Iris pigment epithelial cell (primary cell): ENCODE results near the gene GNAT3.

ENCODE experiments used
- DNase-seq: peaks from one replicate; pipeline ENCODE4 v3.0.0-alpha.2; 2011; ENCODE audit warnings: low read depth

The GNAT3 gene

DNA sequence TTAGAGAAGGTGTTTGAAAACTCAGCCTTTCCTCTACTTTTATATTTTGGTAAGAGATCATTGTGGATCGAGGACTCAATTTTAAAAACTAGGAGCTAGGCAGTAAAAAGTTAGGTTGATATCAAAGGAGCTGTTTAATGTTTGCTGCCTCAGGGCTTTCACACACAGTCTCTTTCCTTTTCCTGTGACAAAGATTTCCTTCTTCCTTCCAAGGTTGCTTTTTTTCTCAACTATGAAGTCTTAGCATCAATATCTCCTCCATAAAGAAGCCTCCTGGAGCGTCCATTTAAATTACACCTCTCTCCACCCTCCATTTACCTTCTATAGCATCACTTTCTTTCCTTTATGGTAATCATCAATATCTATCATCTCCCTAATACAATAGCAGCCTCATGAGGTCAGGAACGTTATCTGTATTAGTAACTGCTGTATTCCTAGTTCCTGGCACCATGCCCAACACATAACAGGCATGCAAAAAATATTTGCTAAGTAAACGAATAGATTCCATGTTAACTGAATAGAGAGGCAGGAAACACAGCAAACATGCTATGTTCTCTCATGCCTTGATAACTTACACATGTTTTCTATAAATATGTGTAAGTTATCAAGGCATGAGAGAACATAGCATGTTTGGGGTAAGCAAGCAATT lies 48.5 kb downstream of the GNAT3 start:
- peak; percentile 63 for DNase-seq

DNA sequence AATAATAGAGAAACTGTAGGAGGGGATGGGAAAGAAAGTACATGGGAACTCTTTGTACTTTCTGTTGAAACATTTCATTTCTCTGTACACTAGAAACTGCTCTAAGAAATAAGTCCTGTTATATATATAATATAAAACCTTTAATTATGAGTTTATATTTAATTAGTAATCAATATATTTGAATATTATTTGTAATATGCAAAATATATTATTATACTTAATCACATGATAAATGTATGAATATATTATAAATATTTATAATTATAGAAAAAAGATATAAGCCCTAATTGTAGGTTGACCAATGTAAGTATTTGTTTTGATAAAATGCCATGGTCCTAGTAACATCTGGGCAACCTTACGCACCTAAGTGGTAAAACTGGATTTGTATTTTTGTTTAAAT lies 51.0 kb downstream of the GNAT3 start:
- DNase-seq: no peak

DNA sequence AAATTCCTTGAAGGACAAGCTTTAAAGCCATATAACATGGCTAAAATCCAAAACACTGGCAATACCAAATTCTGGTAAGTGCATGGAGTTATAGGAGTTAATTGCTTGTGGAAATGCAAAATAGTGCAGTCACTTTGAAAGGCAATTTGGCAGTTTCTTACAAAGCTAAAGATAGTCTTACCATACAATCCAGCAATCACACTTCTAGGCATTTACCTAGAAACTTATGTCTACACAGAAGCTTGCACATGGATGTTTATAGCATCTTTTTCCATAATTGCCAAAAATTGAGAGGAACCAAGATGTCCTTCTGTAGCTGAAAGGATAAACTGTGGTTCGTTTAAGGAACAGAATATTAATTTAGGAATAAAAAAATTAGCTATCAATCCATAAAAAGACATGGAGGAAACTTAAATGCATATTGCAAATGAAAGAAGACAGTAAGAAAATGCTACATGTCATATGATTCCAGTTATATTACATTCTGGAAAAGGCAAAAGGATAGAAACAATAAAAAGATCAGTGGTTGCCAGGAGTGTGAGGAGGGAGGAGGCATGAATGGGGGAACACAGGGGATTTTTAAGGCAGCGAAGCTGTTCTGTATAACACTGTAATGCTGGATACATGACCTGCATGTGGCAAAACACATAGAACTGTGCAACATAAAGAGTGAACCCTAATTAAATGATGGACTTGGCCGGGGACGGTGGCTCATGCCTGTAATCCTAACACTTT lies 51.9 kb downstream of the GNAT3 start:
- no peak for DNase-seq

DNA sequence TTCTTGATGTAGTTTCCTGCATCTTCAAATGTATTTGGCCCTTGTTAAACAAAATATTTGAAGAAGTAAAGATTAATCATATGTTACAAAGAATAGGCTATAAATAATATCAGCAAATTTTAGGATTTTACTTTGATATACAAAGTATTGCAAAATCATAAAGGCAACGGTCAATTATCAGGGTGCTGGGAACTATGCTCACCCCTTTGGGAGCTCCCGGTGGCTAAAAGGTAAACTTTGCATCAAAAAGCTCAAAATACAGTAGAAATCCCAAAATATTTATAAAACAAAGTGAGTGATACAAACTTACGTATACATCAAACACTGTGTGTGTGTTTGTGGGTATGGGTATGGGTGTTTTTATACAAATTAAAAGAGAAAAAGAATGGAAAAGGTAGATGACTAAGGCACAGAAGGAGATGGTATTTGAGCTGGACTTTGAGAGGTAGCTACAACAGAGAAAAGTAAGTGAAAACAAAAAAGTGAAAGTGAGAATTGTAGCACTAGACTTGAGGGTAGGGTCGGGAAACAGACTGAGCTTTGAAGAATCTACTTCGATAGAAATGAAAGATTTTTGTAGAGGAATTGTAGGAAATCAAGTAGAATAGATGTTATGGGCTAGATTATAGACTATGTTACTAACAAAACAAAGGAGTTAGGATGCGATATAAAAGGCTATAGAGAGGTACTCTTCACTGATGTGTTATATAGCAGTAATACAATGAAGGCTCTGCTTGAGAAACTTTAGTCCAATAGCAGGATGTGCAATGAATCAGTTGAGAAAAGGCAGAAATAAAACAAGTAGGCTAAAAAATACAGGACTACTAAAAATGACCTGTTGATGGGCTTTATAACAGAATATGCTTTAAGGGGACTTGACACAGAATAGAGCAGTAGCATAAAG lies 52.8 kb downstream of the GNAT3 start:
- DNase-seq: no peak

DNA sequence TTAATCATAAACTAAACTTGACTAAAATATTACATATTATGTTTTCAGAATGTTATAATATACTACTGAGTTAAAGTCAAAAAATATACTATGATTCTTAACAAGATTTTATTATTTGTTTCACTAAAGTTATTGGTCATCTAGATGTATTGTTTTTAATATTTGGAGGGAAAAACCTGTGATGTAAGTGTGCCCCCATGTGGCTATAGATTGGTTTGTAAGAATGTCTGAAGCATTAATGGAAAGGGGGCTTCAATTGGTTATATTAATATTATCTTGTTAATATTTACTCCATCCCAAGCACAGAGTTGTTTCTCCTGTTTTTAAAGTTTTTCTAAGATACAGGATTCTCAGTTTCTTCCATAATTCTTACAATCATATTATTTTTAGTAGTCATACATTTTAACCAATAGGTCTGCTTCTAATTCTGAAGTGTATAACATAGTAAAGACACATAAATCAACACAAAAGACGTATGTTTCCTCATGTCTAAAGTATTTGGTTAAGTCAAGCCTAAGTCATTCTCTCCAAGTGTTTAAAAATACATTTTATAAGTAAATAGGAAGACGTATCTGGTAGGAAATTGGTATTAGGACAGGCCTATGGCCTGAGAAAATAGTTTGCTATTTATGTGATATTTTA lies 58.0 kb downstream of the GNAT3 start:
- DNase-seq: peak; percentile 50

DNA sequence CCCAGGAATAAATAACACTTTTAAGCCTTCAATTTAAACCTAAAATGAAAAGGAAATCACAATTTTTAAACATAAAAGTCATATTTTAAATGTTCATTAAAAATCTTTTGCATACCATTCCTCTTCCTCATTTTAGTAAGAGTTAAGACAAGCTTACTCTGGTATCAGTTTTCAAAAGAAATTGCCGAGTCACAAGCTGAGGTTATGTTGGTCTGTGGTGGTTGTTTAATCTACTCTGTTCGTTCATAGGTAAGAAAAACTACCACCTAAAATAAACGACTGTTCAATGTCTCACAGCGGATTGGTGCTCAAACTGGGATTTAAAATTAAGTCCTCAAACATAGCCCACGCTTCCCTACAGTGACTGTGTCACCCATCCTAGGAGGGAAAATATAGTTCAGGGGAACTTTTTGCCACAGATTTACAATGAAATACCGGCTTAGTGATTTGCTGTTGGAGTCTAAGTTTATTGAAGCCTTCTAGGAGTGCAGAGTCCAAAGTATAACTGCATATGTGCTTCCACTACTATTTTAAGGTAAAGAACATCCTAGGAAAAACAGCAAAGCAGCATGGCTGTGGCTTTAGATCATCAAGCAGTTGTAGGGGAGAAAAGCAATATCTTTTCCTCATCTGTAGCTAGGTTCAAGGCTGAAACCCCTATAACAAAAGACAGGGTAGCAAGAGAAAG lies 61.1 kb downstream of the GNAT3 start:
- peak; percentile 90 for DNase-seq

DNA sequence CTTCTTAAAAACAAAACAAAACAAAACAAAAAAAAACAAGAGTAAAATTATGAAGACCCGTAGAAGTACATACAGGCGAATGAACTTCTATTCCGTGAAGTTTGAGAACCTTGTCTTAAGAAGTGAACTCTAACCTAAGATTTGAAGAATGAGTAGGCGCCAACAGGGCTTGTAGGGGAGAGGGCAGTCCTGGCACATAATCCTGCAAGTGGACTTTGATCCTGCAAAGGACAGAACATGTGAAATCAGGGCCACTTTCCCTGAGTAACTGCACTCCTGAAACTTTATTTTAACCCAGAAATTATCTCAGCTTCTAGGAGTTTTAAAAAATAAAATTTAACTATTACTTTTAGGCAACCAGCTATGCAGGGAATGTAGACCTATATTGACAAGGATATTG lies 62.0 kb downstream of the GNAT3 start:
- DNase-seq: no peak

DNA sequence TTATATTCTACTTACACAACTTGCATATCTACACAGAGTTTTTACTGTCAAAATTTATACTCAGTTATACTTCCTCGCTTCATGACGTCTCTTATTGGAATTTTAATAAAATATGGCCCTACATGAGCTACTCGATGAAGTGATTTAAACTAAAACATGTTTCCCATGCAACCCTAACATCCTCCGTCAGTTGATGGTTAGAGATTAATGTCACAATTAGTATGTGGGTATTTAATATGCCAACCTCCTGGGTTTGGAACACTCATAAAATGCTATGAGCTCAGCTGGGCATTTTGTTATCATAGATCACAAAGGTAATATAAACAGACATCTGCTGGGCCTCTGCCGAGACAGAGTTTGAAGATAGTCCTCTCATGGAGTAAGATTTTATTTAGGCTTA lies 66.5 kb downstream of the GNAT3 start:
- no peak for DNase-seq

DNA sequence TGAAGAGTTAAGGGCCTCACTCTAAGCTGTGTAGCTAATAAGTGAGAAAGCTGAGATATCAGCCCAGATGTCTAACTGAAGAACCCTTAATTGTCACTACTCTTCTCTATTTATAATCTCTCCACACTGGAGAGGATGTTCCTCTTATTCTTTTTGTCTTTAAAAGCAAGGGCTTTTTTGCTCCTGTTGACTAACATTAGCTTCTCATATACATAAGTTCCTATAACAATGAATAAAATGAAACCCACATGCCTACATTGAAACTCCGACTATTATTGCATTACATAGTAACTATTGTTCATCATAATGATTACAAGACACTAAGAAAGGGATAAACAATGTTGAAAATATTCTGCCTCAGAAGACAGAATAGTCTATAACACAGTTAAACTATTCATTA lies 67.1 kb downstream of the GNAT3 start:
- no peak for DNase-seq

DNA sequence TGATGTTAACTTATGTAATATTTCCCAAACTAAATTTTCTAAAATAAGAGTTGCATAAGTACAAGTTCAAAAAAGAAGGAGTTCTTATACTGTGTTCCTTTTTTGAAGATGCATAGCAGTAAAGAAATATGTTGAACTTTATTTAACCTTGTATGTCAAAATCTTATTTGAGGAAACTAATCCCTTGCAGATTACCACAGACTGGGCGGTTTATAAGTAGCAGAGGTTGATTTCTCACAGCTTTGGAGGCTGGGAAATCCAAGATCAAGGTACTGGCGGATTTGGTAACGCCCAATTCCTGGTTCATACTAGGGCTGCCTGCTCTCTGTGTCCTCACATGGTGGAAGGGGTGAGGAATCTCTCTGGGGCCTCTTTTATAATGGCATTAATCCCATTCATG lies 68.5 kb downstream of the GNAT3 start:
- peak; percentile 92 for DNase-seq

DNA sequence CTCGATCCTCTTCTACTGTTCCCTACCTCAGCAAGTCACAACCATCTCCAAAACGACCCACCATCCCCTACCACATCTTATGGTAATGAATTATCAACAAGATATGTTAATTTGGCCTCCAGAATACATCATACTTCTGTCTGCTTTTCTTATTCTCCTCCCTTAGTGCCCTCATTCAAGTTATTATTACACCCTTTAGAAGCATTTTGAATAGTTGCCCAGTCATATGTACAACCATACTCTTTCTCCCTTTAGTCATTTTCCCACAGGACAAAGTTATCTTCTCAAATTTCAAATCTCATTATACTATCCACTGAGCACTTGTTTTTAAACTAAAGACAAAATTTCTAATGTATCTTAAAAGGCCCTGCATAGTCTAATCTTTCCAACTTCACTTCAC lies 71.0 kb downstream of the GNAT3 start:
- DNase-seq: peak; percentile 51

DNA sequence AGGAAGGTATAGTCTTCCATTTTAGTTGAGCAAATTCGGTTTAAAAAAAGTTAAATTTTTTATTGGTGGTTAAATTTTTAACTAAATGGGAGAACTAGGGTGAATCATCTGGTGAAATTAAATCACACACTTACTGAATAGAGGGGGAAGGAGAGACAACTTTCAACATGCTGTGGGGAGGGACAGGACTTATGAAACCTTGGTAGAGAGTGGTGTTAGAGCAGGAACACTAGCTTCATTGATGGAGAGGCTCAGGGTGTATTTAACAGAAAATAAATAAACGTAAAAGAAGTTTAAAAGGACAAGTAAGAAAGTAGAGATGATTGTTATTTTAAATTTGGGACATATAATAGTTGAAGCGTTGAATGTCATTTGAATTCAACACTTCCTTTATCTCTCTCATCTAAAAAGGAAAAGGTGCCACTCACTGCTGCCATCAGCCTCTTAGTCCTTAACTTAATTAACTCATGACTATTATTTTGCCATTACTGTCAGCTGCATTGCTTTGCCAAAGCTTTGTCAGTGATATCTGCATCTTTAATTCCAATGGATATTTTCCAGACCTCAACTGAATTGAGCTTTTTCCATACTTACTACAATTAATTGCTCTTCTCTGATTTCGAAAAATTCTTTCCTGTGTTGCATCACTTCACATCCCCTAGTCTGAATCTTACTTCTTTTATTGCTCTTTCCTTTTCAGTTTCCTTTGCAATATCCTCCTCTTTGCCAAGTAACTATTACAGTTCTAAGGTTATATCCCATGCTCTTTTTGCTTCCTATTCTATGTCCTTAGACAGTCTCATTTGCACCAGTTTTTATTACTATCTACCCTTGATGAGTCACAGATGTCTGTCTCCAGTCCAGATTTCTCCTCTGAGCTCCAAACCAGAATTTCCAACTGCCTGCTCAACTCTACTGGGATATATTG lies 71.7 kb downstream of the GNAT3 start:
- DNase-seq: peak; percentile 80

DNA sequence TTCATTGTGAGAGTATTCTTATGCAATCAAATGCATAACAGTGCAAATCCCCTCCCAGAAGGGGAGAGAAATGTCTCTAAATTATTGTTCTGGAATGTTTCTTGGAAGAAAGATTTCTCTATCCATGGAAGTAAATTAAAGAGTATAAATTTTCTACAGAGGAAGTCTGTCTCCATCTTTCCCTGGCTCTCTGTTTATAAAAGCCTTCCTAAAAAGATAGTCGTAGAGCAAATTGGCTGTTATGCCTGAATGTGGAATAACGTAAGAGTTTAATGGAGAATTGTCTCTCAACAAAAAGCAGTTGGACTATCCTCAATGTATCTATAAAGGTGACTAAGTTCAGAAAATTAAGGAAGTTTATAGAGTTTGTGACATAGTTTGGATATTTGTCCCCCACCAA lies 76.3 kb downstream of the GNAT3 start:
- no peak for DNase-seq

DNA sequence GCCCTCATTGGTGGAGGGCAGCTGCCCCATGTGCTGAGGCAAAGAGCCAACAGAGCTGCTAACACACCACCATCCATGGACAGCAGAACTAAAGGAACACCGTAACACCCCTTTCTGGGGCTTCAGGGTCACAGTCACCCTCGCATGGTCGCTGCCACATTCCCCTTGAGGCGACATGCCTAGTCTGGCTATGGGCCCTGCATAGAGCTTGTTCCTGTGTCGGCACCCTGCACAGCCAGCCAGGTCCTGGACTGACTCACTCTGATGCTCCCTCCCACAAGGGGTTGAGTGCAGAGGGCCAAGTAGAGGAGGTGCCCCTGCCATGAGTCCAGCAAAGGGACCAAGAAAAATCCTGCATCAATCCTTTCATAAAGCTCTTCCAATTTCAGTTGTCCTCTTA lies 77.8 kb downstream of the GNAT3 start:
- no peak for DNase-seq

DNA sequence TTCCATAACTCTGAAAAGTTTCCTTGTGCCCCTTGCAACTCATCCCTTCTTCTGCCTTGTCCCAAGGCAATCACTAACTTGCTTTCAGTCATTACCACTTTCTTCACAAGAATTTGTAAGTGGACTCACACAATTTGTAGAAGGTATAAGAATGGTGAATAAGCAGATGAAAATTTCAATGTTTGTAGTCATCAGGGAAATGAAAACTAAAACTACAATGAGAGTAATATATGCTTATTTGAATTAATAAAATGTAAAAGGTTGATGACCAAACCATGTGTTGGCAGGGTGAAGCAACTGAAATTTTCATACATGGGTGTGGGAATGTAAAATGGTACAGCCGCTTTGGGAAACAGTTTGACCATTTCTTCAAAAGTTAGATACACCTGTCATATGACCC lies 79.7 kb downstream of the GNAT3 start:
- DNase-seq: no peak

DNA sequence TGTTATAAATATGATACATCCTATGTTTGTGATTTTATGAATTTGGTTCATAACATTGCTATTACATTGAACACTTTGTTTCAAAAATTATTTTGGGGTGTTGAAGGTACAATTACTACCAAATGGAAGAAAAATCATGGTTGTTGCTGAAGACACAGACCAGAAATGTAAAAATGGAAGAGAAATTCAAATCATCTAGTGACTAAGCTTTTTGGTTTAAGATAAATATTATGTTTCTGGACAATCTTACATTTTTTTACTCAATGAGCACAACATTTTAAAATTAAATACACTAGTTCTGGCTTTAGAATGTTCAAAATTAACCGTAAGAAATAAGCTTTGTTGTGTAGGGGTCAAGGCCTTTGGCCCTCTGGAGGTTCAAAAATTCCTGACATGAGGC lies 82.7 kb downstream of the GNAT3 start:
- DNase-seq: no peak

DNA sequence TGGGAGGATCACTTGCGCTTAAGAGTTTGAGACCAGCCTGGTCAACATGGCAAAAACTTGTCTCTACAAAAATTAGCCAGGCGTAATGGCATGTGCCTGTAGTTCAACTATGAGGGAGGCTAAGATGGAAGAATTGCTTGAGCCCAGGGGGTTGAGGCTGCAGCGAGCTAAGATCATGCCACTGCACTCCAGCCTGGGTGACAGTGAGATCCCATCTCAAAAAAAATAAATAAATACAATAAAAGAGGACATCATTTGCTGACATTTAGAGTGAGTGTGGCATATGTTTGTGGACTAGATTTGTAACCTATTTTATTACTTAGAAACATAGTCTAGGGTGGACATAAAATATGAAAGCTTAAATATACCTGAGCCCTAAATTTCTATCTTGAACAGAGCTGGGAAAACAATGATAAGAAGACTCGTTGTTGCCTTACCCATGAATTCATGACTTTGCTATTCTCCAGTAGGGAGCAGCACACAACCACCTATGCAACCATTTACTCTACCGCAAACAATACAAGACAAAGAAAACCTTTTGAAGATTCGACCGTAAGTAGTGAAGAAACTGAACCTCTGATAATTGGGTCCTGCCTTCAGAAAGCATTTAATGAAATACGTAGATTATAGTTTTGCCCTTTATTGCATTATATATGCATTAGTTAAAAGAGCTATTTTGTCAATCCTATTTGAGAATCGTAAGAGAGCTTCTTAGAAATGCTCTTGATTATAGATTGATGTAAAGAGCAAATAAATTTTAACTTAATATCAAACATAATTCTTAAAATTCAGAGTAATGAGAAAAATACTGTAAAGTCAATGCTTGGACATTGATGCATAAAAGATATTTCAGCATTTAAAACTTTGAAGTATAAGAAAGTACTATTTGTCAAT lies 83.5 kb downstream of the GNAT3 start:
- peak; percentile 80 for DNase-seq

DNA sequence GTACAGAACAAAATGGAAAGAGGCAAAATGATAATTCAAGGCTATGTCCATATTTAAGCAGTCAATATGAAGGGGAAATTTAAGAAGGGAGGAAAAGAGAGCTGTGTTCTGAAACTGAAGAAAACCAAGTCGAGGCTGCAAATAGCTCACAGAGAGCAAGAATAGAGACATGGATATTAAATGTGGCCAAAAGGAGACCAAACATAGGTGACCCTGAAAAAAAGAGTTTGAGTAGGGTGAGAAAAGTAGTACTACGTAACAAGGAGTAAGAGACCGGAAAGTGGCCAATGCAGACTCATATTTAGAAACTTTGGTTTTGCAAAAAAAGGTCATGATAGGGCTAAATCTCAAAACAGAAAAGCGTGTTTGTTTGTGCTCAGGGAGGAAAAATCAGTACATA lies 84.6 kb downstream of the GNAT3 start:
- DNase-seq: no peak

DNA sequence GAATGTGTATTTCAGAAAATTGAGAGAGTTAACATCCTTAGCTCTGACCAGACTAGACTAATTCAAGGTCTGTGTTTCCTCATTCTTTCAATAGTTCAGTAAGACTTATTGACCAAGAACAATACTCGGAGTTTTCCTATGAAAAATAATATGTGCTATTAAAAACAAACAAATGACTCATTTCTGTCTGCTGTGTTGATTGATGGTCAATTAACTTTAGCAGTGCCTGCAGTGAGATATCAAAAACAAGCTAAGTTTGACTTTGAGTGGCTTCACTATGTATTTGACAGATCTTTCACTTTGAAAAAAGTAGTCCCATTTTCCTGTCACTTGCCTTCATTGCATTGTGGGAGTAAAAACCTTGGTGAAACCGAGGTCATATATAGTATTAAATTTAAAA lies 91.0 kb downstream of the GNAT3 start:
- no peak for DNase-seq
